GM23248 (cell line): Measurements from ENCODE around the gene HOXA3.

Source experiments
- EZH2 ChIP-seq: fragments of 200-600 bp; sonication (generic); IDR thresholded peaks from 2 replicates; pipeline ENCODE4 v1.6.1; 2018; ENCODE audit warnings: antibody characterized with exemption, mild to moderate bottlenecking; ENCODE audit not compliant: insufficient read depth, poor library complexity, severe bottlenecking
- EZH2phosphoT487 ChIP-seq: fragments of 200-600 bp; sonication (generic); IDR thresholded peaks from 2 replicates; pipeline ENCODE4 v1.6.1; 2018; ENCODE audit warnings: antibody characterized with exemption, moderate library complexity, mild to moderate bottlenecking, low read depth; ENCODE audit not compliant: insufficient read depth

- TF ChIP-seq EZH2phosphoT487 (no peak), EZH2 (no peak)
These were observed 22.7 kb upstream of the HOXA3 start for GRCh38 chr7:27174874-27175625.
